NCI-H2196 (cell line): Measurements from ENCODE around the gene RFTN1.

Source experiments
- DNase-seq: peaks from one replicate; lab custom pipeline; 2025; ENCODE audit not compliant: unreplicated experiment; lab: John Stamatoyannopoulos, UW

The RFTN1 gene

DNA sequence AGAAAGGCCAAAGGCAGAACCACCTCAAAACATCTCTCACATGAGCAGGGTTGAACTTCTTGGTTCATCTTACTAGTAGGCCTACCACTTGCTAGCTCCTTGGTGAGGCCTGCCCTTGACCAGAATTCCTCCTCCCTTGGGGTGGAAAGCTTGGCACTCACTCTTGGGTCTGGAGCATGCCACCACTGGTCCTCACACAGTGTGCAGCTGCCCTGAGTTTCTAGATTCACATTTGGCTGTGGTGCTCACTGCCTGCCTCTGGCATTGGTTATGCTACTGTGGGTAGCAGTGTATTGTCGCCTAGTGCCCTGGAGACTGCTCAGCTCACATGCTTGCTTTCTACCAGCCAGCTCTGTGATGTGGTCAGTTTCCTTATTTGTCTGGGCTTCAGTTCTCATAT lies 224.8 kb downstream of the RFTN1 start:
- no peak for DNase-seq

- no peak for DNase-seq
Observed at GRCh38 chr3:16286751-16287543, 226.6 kb downstream of the RFTN1 start.

- no peak for DNase-seq
Observed at GRCh38 chr3:16286161-16286560, 227.3 kb downstream of the RFTN1 start.

DNA sequence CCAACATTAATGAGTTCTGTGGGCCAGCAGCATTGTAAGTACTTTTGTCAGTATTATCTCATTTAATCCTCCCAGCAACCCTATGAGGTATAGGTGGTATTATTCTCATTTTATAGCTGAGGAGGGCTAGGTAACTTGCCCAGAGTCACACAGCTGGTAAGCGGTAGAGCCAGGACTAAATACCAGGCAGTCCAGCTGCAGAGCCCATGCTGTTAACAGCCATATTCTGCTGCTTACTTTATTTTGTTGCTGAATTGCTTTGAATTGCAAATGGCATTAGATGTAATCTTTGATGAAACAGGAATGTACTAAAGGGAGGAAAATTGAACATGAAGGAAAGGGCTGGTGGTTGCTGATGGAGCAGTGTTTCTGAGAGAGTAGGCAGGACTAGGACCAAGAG lies 228.9 kb downstream of the RFTN1 start:
- no peak for DNase-seq

DNA sequence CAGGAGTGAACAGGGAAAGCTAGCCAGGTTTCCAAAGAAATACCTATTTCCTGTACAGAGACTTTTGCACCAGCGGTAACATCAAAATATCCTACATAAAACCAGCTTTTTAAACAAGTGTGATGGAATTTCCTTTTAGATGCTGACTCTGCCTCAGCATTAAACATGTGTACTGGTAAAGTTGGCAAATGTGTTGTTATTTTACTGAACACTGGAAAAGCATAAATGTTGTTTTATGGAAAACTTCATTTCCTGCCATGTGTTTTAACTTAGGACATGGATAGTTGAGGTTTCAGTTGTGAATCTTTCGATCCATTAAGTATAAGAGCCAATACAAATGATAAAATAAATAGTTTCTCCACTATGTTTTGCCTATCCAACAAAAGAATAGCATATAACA lies 232.8 kb downstream of the RFTN1 start:
- DNase-seq: no peak

DNA sequence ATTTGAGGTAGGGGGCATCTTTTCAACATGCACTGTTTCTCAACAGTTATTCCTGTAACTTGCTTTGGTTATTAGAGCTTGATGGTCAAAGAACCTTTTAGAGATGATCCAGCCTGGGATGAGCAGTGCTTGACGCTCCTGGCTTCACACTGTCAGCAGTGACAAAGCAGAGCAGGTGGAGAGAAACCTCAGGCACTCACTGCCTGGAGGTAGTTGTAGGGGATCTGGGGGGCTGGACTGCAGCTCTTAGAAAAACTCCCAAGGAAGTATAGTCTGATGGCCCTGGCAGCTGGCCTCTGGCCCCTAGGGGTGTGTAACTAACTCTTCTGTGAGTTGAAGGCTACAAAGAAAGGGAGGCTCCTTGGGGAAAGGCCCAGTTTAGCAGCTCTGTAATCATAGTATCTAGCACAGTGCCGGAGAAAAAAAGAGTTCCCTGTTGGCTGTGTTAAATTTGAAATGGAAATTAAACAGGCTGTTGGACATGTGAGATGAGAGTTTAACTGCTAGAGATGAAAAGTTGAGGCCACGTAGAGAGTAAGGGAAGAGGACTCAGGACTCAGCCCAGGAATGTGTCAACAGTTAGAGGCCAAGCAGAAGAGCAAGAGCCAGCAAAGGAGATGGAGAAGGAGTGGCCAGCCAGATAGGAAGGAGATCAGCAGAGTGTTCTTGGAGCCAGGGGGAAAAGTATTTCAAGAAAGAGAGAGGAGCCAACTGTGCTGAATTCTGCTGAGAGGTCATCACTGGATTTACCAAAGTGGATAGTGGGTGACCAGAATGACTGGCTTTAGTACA lies 234.3 kb downstream of the RFTN1 start:
- DNase-seq: no peak

- no peak for DNase-seq
Observed at GRCh38 chr3:16277471-16277870, 236.0 kb downstream of the RFTN1 start.

- DNase-seq: no peak
Observed at GRCh38 chr3:16273867-16274266, 239.6 kb downstream of the RFTN1 start.

GRCh38 chr3:16272588-16272987 lies 240.9 kb downstream of the RFTN1 start:
- DNase-seq: no peak

GRCh38 chr3:16270855-16271254 lies 242.6 kb downstream of the RFTN1 start:
- DNase-seq: no peak

DNA sequence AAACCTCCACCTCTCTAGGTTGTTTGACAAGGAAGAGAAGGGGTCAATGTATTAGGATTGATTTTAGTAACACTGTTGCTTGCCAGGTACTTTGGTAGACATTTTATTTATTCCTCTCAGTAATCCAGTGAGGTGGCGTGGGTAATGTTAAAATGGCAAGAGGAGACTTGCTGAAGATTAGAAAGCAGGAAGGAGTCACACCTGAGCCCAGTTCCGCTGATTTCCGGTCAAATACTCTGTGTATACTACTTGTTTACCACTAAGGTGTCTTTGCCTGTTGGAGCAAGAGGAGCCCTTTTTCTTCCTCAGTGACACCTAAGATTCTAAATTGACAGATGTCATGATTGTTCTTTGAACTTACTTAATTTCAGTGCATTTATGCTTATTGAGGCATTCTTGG lies 246.8 kb downstream of the RFTN1 start:
- no peak for DNase-seq
